Nephron progenitor cell (in vitro differentiated cells): Measurements from ENCODE around the gene C1QL3.

ENCODE experiments used
- DNase-seq: peaks from one replicate; pipeline ENCODE4 v3.0.0; 2021
- H3K27ac Mint-ChIP-seq: 2 replicates; pipeline ENCODE4 v1.8.0; 2021; ENCODE audit warnings: mild to moderate bottlenecking, moderate library complexity, mixed read lengths
- H3K27me3 Mint-ChIP-seq: 2 replicates; pipeline ENCODE4 v1.8.0; 2021; ENCODE audit warnings: mild to moderate bottlenecking, low read depth, mixed read lengths; ENCODE audit not compliant: poor library complexity
- H3K36me3 Mint-ChIP-seq: 2 replicates; pipeline ENCODE4 v1.8.0; 2021; ENCODE audit warnings: low read depth, mixed read lengths
- H3K4me1 Mint-ChIP-seq: 2 replicates; pipeline ENCODE4 v1.8.0; 2021; ENCODE audit warnings: mixed read lengths
- H3K4me3 Mint-ChIP-seq: 2 replicates; pipeline ENCODE4 v1.8.0; 2021; ENCODE audit warnings: mild to moderate bottlenecking, moderate library complexity, mixed read lengths
- H3K9me3 Mint-ChIP-seq: 2 replicates; pipeline ENCODE4 v1.8.0; 2021; ENCODE audit warnings: mild to moderate bottlenecking, moderate library complexity, mixed read lengths
- CTCF ChIP-seq: fragments of 200-600 bp; sonication (generic); IDR thresholded peaks from 2 replicates; pipeline ENCODE4 v1.5.0; 2021; ENCODE audit warnings: antibody characterized with exemption

The C1QL3 gene

GRCh38 chr10:16529853-16530252, 8.2 kb upstream of the C1QL3 start:
- Mint-ChIP-seq H3K27ac (no peak overlapping the region), H3K9me3 (no peaks in the 10 kb centered on the region), H3K27me3 (peaks cover 23% of the 10 kb centered on the region), H3K4me1 (peaks cover 14% of the 10 kb centered on the region), H3K36me3 (no peaks in the 10 kb centered on the region), H3K4me3 (no peak overlapping the region)
- TF ChIP-seq CTCF, result no peak
- no peak for DNase-seq

GRCh38 chr10:16527452-16527851, 5.8 kb upstream of the C1QL3 start:
- no peak for TF ChIP-seq CTCF
- Mint-ChIP-seq H3K27me3 (peaks cover 35% of the 10 kb centered on the region), H3K4me1 (peaks cover 38% of the 10 kb centered on the region), H3K36me3 (no peaks in the 10 kb centered on the region), H3K4me3 (no peak overlapping the region), H3K9me3 (no peaks in the 10 kb centered on the region), H3K27ac (no peak overlapping the region)
- DNase-seq, result no peak

- Mint-ChIP-seq H3K4me3 (peak overlapping the region; percentile 65), H3K27me3 (peaks cover 70% of the 10 kb centered on the region), H3K27ac (no peak overlapping the region), H3K36me3 (no peaks in the 10 kb centered on the region), H3K4me1 (peaks cover 45% of the 10 kb centered on the region), H3K9me3 (no peaks in the 10 kb centered on the region)
- DNase-seq, result peak; percentile 57
- TF ChIP-seq CTCF, result no peak
These were observed 779 bp downstream of the C1QL3 start for GRCh38 chr10:16520900-16521299.

DNA sequence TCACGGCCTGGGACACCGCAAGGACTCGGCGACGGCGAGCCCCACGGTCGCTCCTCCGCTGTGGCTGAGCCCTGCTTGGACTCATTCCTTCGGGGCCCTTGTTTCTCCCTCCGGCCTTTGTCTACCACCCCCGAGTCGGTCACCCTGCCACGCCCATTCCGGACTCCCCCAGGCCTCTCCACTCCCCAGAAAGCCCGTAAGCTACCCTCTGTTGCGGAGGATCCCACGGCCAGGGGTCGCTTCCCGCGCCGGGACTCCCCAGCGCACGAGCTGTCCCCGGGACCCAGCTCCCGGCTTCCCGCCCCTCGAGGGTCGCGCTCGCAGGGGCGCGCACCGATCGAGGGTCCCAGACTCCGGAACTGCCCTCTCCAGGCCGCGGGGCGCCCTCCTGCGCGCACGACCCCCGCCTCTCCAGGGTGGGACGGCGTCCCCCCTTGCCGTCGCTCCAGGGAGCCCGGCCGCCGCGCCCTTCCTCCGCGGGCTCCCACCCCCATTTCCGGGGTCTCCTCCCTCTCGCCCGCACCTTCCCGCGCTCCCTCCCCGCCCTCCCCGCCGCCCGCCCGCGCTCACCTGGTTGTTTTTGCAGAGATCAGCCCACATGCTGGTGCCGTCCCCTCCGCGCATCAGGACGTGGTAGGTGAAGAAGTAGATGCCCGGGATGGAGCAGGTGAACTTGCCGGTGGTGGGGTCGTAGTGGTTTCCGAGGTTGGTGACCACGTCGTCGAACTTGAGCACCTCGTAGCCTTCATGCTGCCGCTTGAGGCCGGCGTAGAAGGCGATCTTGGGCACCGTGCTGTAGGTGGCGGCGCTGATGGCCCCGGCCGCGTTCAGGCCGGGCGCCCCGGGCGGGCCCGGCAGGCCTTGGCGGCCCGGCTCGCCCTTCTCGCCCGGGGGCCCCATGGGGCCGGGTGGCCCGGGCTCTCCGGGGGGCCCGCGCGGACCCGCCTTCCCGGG, 1.5 kb downstream of the C1QL3 start:
- Mint-ChIP-seq H3K27me3 (peaks cover 70% of the 10 kb centered on the region), H3K36me3 (no peaks in the 10 kb centered on the region), H3K27ac (no peak overlapping the region), H3K4me1 (peaks cover 45% of the 10 kb centered on the region), H3K4me3 (peak overlapping the region; percentile 83), H3K9me3 (no peaks in the 10 kb centered on the region)
- DNase-seq, result peak; percentile 32
- TF ChIP-seq CTCF, result no peak

DNA sequence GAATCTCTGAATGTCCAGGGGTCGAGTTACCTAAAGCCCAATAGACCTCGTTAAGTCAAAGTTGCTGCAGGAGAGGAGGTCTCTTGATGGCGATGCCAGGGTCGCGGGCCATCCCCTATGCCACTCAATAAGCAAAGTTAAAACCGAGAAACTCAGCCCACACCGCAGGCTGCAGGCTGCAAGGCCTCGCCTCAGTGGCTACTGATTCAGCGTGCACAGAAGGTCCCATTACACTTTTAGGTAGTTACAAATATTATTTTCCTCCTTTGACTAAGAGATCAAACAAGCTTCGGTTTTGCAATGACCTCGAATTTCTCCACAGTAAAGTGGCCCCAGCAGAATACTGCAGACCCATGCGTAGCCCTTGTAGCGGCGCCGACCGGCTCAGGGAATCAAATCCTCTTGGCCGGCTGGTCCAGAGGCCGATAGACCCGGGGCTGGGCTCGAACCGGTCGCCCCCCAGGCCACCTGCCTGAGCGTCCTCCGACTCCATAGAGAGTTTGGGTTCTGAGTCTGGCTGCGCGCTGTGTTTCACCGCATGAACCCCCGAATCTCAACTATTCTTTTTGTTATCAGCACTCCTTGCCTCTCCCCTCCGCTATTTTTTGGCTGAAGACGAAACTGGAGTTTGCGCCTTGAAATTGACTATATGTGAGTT, 2.3 kb downstream of the C1QL3 start:
- peak; percentile 15 for DNase-seq
- Mint-ChIP-seq H3K27ac (no peak overlapping the region), H3K27me3 (peaks cover 70% of the 10 kb centered on the region), H3K4me1 (peaks cover 38% of the 10 kb centered on the region), H3K36me3 (no peaks in the 10 kb centered on the region), H3K4me3 (peak overlapping the region; percentile 83), H3K9me3 (no peaks in the 10 kb centered on the region)
- no peak for TF ChIP-seq CTCF
